HEK293T (cell line): ENCODE data around the gene DNLZ.

Experiments used
- FOXK2 ChIP-seq: fragments of 450-650 bp; IDR thresholded peaks from 2 replicates; pipeline ENCODE4 v1.6.1; 2016; ENCODE audit warnings: mild to moderate bottlenecking
- NFRKB ChIP-seq: fragments of 450-650 bp; IDR thresholded peaks from 2 replicates; pipeline ENCODE4 v1.6.1; 2016; ENCODE audit warnings: mild to moderate bottlenecking, moderate library complexity
- SP1 ChIP-seq: fragments of 450-650 bp; IDR thresholded peaks from 2 replicates; pipeline ENCODE4 v1.6.1; 2017
- SUZ12 ChIP-seq: fragments of 450-650 bp; IDR thresholded peaks from 2 replicates; pipeline ENCODE4 v1.6.1; 2016; ENCODE audit warnings: mild to moderate bottlenecking
- TARDBP ChIP-seq: fragments of 450-650 bp; IDR thresholded peaks from 2 replicates; pipeline ENCODE4 v1.6.1; 2016
- TF ChIP-seq, protein P1 (sequence below): fragments of 450-650 bp; IDR thresholded peaks from 2 replicates; pipeline ENCODE4 v1.6.1; 2016

DNA sequence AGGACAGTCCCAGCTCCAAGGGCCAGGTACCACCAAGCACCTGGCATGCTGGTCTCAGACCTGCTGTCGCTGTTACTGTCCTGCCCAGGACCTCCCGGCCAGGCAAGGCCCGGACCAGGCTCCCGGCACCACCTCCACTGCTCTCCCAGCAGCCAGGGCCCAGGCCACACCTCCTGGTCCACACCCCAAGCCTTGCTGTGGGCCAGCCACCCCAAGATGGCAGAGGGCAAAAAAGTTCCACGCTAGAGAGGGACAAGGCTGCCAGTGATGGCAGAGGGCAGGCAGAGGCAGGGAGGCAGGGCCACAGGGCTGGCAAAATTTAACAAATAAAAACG, 1.1 kb downstream of the DNLZ start:
- TF ChIP-seq SUZ12 (no peak), NFRKB (no peak), FOXK2 (no peak), SP1 (no peak), TARDBP (no peak)
- TF ChIP-seq, protein P1, sequence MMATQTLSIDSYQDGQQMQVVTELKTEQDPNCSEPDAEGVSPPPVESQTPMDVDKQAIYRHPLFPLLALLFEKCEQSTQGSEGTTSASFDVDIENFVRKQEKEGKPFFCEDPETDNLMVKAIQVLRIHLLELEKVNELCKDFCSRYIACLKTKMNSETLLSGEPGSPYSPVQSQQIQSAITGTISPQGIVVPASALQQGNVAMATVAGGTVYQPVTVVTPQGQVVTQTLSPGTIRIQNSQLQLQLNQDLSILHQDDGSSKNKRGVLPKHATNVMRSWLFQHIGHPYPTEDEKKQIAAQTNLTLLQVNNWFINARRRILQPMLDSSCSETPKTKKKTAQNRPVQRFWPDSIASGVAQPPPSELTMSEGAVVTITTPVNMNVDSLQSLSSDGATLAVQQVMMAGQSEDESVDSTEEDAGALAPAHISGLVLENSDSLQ: no peak
